Motor neuron (in vitro differentiated cells): ENCODE measurements around the gene FAM13A. TPM values are rescaled to one million over a fixed set of nuclear protein-coding genes. Genes with fewer than 3 reads are reported as not detected.
"Not testable (repeated sequence)": the region's sequence is repeated elsewhere in the genome, so short reads cannot be mapped to it uniquely, and the experiment has no call there.

Experiments used
- ATAC-seq, 8 experiments: fragments of 200-7000 bp; cut with Tn5 transposase; replicated peaks in 6 of 8; 2 replicates each; pipeline ENCODE4 v1.8.0; 2021; ENCODE audit warnings: mild to moderate bottlenecking in 8 of 8, moderate library complexity in 8 of 8
- H3K27ac ChIP-seq, 2 donors: fragments of 250-450 bp; sonication (Bioruptor Pico); 2 replicates each; pipeline ENCODE4 v1.9.0; 2021; ENCODE audit warnings: antibody characterized with exemption in 2 of 2, mild to moderate bottlenecking in 2 of 2, moderate library complexity in 1 of 2
- H3K4me1 ChIP-seq, 2 donors: fragments of 250-450 bp; sonication (Bioruptor Pico); replicated peaks in 1 of 2; 2 replicates each; pipeline ENCODE4 v1.6.1; 2021; ENCODE audit warnings: antibody characterized with exemption in 2 of 2, mild to moderate bottlenecking in 2 of 2, moderate library complexity in 1 of 2
- H3K4me3 ChIP-seq, 5 donors: fragments of 250-450 bp; sonication (Bioruptor Pico); 2 replicates each; pipeline ENCODE4 v1.9.0; 2021; ENCODE audit warnings: antibody characterized with exemption in 5 of 5, mild to moderate bottlenecking in 5 of 5, moderate library complexity in 4 of 5
- WGBS, 10 experiments: fragments of 450-650 bp; shearing (Covaris generic); methylation state at CpG; one replicate each; pipeline ENCODE4 v1.0.0; 2022; 5-methylcytosine and 5-hydroxymethylcytosine counted together
- in situ Hi-C, 9 experiments: fragments of 400-800 bp; cut with MboI; loops; one replicate each; pipeline ENCODE4 v1.15.0; 2021; ENCODE audit warnings: low sequenced_read_pairs in 9 of 9, low pct_unique_long_range_greater_than_20kb in 2 of 9; ENCODE audit not compliant: unreplicated experiment in 9 of 9
- total RNA-seq, 8 experiments: library from RNA; unstranded; fragments of 300-600 nt; gene quantifications; 2 replicates each; pipeline versions ENCODE4 v1.2.3 to v1.2.4, GENCODE V29; 2022

FAM13A gene
- total RNA-seq, 8 experiments from 2014 or later, result 8.0 to 52.2 (median 16.1) TPM

DNA sequence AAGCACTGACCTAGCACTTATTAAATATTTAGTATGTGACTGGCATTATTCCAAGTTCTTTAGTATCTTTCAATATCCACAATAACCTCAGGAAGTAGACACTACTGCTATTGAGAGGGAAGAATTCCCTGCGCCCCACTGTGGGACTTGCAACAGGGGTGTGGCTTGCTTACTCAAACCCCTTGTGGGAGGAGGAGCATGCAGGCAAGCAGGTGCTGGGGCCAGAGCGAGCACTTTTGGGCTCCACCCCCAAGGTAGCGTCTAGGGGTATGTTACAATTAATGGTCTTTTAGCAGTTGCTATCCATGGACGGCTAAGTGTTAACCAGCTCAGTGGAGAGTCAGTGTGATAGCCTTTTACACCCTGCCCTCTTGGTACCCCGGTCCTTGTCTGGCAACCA lies 50.7 kb downstream of the FAM13A start:
- no peak for ATAC-seq
- H3K27ac ChIP-seq, result no peak overlapping the region
- WGBS, 10 experiments, result 95 to 100% (median 100%) methylated on average over 1 to 5 of the region's 5 CpGs; no CpG with 5 or more reads in 4 of the 10 experiments
- in situ Hi-C loops, result loop anchor here in 3 of 9 experiments (25.0 kb wide), 3 partner anchors 194 to 469 kb away; no protein-coding TSS in a partner anchor
- H3K4me3 ChIP-seq, result no peak overlapping the region
- no peaks in the 10 kb centered on the region for H3K4me1 ChIP-seq

DNA sequence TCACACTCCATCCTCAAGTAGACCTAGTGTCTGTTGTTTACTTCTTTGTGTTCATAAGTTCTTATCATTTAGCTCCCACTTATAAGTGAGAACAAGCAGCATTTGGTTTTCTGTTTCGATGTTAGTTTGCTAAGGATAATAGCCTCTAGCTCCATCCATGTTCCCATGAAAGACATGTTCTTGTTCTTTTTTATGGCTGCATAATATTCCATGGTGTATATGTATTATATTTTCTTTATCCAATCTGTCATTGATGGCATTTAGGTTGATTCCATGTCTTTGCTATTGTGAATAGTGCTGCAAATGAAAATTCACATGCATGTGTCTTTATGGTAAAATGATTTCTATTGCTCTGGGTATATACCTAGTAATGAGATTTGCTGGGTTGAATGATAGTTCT lies 51.9 kb downstream of the FAM13A start:
- H3K4me1 ChIP-seq, ATAC-seq, H3K27ac ChIP-seq, H3K4me3 ChIP-seq: not testable (repeated sequence)
- WGBS, 10 experiments, result 67 to 100% (median 100%) methylated on average over 1 of the region's 1 CpG; no CpG with 5 or more reads in 2 of the 10 experiments
- in situ Hi-C loops, result loop anchor here in 3 of 9 experiments (25.0 kb wide), 3 partner anchors 193 to 468 kb away; no protein-coding TSS in a partner anchor

DNA sequence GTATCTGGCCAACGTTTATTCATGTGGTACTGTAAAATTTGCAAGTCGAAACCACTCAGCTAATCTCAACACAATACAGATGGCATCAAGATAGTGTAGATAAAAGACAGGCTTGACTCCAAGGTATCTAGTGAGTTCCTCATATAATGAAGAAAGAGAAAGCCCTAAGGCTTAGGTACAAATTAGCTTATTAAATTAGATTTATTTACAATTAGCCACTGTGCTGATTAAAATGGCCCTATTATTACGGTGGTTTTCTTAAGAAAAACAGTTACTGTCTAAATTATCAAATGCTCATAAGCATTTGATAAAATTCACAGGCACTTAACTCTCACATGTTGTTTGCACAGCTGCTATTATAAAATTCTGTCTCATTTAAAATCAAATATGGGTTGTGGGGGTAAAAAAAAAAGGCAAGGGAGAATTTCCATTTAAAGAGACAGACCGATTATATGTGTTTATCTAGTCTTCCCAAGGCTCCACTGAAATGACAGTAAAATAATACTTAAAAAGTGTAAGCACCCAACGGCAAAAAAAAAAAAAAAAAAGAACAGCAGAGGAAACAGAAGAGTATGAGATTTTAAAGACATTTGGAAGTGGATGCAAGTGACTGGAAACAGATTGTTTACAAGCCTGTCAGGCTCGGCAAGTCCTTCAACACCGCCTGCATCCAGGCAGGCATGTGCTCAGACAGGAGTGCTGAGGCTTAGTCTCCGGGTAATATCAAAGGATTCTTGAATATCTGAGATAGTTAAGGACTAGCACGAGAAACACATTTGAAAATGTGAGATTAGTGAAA lies 55.1 kb downstream of the FAM13A start:
- in situ Hi-C loops, result loop anchor here in 3 of 9 experiments (25.0 kb wide), 3 partner anchors 190 to 465 kb away; no protein-coding TSS in a partner anchor
- WGBS, 10 experiments, result 2 to 100% (median 83%) methylated on average over 2 to 9 of the region's 9 CpGs
- peak in 1 of 8 experiments; percentile 85 for ATAC-seq
- H3K4me3 ChIP-seq, result no peak overlapping the region
- no peak overlapping the region for H3K27ac ChIP-seq
- H3K4me1 ChIP-seq, result peaks cover 0 to 5% of the 10 kb centered on the region in 2 donors

DNA sequence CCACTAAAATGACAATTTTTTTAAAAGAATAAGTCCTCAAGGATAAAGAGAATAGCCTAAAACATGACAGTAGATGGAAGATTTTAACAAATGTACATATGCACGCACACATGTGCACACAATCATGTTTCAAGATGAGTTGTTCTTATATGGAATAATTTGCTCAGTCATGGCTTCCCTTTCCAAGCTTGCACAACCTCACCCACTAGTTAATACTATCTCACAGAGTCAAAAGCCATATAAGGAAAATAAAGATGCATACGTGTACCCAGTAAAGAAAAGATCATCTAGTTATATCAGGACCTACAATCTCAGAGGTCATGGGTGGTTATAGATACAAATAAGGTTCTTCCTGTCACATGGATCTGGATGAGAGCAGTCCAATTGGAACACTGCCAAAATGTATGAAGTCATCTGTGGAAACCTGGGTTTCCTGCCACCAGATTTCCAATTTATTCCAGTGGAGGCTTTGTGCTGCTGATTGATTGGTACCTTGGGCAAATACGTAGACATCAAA lies 56.1 kb downstream of the FAM13A start:
- ATAC-seq, result peak in 6 of 8 experiments; percentile 49 to 83 (median 55)
- WGBS, 10 experiments, result 56 to 100% (median 100%) methylated on average over 1 to 3 of the region's 3 CpGs; no CpG with 5 or more reads in 1 of the 10 experiments
- in situ Hi-C loops, result loop anchor here in 3 of 9 experiments (25.0 kb wide), 3 partner anchors 189 to 464 kb away; no protein-coding TSS in a partner anchor
- Histone ChIP-seq H3K4me3 (no peak overlapping the region), H3K4me1 (peaks cover 0 to 5% of the 10 kb centered on the region in 2 donors), H3K27ac (no peak overlapping the region)

DNA sequence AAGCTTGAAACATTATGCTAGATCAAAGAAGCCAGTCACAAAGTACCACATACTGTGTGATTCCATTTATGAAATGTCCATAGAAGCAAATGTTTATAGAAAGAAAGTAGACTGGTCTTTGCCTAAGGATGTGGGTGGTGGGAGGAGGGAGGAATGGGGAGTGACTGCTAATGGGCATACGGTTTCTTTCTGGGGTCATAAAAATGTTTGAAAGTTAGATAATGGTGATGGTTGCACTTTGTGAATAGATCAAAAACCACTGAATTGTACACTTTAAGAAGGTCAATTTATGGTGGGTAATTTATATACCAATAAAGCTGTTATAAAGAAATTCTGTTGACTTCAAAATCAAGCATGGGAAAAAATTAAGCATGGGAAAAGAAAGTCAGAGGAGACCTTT lies 56.6 kb downstream of the FAM13A start:
- Histone ChIP-seq H3K4me3 (no peak overlapping the region), H3K4me1 (peaks cover 0 to 5% of the 10 kb centered on the region in 2 donors), H3K27ac (no peak overlapping the region)
- 57 to 92% (median 75%) methylated on average over 1 of the region's 1 CpG; no CpG with 5 or more reads in 5 of the 10 experiments for WGBS, 10 experiments
- no peak for ATAC-seq
- in situ Hi-C loops, result loop anchor here in 3 of 9 experiments (25.0 kb wide), 3 partner anchors 188 to 463 kb away; no protein-coding TSS in a partner anchor

DNA sequence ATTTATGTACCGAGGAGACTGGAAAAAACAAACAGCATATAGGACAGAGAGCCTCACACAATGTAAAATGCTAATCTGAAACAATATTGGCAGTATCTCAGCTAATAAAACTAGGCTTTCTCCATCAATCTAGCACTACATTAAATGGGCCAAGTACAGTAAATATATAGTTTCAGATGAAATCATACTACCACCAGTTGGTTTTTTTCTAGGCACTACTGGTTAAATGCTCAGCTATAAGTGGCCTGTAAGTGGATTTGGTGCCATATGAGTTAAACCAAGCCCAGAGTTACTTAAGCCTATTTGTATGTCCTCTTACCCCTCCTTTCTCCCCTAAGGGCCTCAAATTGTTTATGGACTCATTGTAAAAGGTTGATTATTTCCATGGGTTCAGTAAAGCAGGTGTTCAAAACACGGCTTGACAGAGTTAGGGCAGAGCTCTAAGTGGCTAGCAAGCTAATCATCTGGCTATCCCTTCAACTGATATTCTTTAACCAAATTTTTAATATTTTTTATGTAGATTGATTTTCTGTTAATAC lies 57.5 kb downstream of the FAM13A start:
- H3K4me3 ChIP-seq, result no peak overlapping the region
- WGBS, 10 experiments, result 50 to 100% (median 90%) methylated on average over 1 to 2 of the region's 2 CpGs; no CpG with 5 or more reads in 3 of the 10 experiments
- no peak for ATAC-seq
- peaks cover 0 to 5% of the 10 kb centered on the region in 2 donors for H3K4me1 ChIP-seq
- in situ Hi-C loops, result no loop called here
- no peak overlapping the region for H3K27ac ChIP-seq

DNA sequence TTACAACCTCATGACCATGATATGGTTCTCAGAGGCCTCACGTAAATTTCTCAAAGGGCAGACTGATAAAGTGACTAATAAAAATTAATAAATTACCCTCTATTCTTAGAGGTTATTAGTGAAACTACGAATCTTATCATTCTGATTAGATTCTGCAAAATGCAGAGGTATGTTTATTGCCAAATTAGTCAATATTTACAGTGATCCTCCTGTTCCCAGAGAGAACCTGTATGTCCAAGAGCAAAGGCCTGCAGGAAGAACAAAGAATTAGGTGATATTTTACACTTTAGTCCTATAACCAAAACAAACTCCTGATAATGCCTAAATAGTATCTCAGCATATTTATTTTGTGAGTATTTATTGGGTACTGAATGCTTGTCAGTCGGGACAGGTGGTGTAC lies 58.1 kb downstream of the FAM13A start:
- no peak for ATAC-seq
- Histone ChIP-seq H3K4me3 (no peak overlapping the region), H3K4me1 (peaks cover 0 to 5% of the 10 kb centered on the region in 2 donors), H3K27ac (no peak overlapping the region)
- in situ Hi-C loops, result no loop called here
- WGBS, 10 experiments, result 59 to 100% (median 90%) methylated on average over 1 to 3 of the region's 3 CpGs; no CpG with 5 or more reads in 1 of the 10 experiments

DNA sequence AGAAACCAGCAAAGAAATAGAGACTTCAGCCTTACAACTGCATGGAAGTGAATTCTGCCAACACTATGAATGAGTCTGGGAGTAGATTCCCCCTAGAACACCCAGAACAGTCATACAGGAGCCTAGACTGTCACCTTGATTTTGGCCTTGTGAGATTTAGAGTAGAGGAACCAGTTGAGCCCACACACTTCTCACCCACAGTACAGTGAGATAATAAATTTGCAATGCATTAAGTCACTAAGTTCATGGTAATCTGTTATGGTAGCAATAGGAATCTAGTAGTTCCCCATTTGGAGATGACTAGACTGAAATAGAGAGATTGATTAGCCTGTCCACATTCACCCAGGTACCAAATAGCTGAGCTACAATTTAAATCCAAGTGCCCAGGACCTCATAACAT lies 59.0 kb downstream of the FAM13A start:
- in situ Hi-C loops, result no loop called here
- ATAC-seq, result no peak
- Histone ChIP-seq H3K27ac (no peak overlapping the region), H3K4me3 (no peak overlapping the region), H3K4me1 (peaks cover 0 to 5% of the 10 kb centered on the region in 2 donors)

DNA sequence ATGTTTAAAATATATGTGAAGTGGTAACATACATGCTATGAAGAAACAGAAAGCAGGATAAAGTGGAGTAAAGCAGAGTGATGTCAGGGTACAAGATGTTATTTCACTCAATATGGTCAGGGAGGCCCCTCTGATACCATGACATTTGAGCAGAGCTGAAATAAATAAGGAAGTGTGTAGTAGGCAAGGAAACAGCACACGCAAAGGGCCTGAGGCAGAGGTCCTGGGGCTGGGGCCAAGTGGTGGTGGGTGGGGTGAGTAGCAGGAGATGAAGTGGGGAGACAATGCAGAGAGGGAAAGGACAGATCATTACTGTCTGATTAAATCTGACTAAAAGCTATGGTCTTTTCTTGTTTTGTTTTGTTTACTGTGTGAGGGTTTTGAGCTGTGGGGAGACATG lies 61.1 kb downstream of the FAM13A start:
- ATAC-seq, result peak in 3 of 8 experiments; percentile 53 to 69 (median 62)
- H3K27ac ChIP-seq, result no peak overlapping the region
- H3K4me1 ChIP-seq, result peaks cover 0 to 2% of the 10 kb centered on the region in 2 donors
- in situ Hi-C loops, result no loop called here
- 88 to 100% methylated on average over 1 of the region's 1 CpG; no CpG with 5 or more reads in 8 of the 10 experiments for WGBS, 10 experiments
- H3K4me3 ChIP-seq, result no peak overlapping the region

DNA sequence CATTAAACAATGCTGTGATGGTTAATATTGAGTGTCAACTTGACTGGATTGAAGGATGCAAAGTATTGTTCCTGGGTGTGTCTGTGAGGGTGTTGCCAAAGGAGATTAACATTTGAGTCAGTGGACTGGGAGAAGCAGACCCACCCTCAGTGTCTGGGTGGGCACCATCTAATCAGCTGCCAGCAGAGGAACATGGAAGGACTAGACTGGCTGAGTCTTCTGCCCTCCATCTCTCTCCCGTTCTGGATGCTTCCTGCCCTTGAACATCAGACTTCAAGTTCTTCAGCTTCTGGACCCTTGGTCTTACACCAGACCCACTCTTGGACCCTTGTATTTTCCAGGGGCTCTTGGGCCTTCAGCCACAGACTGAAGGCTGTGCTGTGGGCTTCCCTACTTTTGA lies 61.7 kb downstream of the FAM13A start:
- 100% methylated on average over 1 of the region's 1 CpG; no CpG with 5 or more reads in 8 of the 10 experiments for WGBS, 10 experiments

DNA sequence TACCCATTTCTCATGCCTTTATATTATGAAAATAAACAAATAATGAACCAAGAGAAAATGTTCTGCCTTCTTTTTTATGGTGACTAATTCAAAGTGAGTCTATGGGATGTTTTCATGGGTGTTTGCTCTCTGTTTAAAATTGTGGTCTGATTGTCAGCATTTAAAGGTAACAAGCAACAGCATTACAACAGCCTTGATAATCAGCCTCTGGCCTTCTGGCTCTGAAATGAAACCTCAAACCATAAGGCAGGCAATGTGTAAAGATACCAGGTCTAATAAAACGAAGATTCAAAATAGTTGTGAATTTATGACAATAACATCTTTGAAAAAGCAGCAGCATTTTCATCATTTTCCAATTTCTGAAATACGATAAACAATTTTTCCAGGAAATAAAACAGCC lies 63.7 kb downstream of the FAM13A start:
- in situ Hi-C loops, result no loop called here
- Histone ChIP-seq H3K27ac (no peak overlapping the region), H3K4me1 (no peaks in the 10 kb centered on the region), H3K4me3 (no peak overlapping the region)
- ATAC-seq, result no peak
- 85 to 100% (median 96%) methylated on average over 1 to 2 of the region's 2 CpGs for WGBS, 10 experiments

More for the DNA sequence above, 61.7 kb downstream of the FAM13A start:
- H3K27ac ChIP-seq, H3K4me3 ChIP-seq, in situ Hi-C loops, H3K4me1 ChIP-seq: not testable (repeated sequence)
- ATAC-seq, result peak in 1 of 8 experiments; percentile 31

DNA sequence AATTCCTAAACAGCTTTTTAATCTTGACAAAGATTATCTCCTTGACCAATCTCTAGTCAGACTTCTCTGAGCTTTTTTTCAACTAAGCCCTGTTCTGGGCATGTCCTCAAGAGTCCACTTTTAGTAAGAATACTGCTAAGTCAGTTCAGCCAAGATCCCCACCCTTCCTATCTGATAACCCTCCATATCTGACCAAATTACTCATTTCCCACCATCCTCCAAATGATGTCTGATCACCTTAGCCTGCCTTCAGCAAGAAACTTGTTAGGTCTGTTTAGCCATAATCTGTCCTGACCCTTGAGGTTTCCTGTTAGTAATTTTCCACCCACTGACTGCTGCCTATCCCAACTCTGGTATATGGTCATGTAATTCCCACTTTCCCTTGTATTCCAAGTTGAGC lies 65.2 kb downstream of the FAM13A start:
- Histone ChIP-seq H3K4me3 (no peak overlapping the region), H3K27ac (no peak overlapping the region), H3K4me1 (no peaks in the 10 kb centered on the region)
- in situ Hi-C loops, result no loop called here
- ATAC-seq, result no peak

DNA sequence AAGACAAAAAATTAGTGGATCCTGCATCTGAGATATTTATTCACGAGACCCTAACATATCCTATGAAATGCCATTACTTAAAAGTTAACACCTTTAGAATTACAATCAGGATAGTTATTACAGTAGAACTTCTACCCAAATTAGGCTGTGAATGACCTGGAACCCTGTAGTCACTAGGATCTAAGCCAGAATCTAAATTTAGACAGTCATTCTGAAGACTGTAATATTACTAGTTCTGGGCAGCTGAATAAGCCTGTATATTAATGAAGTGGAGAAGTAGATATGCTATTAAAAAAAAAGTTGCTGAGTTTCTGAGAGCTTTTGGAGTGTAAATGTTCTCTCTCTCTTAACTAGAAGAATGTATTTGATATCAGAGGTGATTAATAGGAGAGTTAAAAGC lies 67.0 kb downstream of the FAM13A start:
- Histone ChIP-seq H3K27ac (no peak overlapping the region), H3K4me1 (no peaks in the 10 kb centered on the region), H3K4me3 (no peak overlapping the region)
- in situ Hi-C loops, result no loop called here
- 100% methylated on average over 1 of the region's 1 CpG; no CpG with 5 or more reads in 3 of the 10 experiments for WGBS, 10 experiments
- ATAC-seq, result no peak
